Measurements from ENCODE around the gene FOXA2. TPM values are rescaled to one million over a fixed set of nuclear protein-coding genes. Genes with fewer than 3 reads are reported as not detected.

Gene FOXA2
- total RNA-seq, 4 donors from 2014 or later = 4.1 to 9.1 (median 5.4) TPM

DNA sequence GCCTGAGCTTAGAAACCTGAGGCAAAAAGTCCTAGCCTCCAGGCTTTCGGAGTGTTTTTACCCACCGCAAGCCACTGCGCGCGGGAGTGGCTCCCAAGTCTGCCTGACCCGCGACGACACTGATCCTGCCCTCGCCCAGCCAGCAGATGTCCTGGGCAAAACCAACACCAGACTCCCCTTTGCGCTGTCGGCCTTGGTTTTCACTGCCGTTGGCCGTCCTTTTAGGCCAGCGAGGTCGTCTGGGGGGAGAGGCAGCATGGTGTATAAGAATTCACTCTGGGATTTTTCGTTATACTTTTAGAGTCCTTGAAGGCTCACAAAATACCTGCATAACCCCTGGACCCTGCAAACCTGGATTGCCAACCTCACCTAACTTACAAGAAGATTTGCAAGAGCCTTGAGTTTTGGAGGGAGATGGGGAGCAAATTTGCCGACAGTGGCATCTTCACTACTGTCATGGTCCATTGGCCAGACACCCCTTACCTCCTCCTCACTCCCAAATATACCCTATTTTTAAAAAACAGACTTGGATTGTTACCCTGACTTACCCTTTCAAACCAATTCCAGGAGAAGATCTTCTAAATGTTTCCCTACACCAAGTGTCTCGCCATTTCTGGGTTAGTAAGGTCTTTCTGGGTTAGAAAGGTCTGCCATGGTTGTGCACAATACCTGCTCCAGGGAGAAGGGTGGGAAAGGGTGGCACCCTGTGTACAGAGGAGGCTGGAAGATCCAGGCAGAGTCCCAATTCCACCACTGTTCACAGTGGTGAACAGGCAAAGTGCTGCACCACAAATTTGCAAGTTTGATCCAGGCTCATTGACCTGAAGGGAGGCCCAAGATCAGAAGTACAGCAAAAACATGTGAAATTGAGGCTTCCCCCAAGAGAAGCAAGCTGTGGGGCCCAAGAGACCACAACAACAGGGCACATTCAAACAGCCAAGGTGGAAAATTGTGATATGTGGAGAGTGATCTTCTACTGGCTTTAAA, 4.4 kb downstream of the FOXA2 start:
- Histone ChIP-seq H3K4me3 (no peak overlapping the region), H3K4me1 (peaks cover 0 to 43% (median 0%) of the 10 kb centered on the region in 4 donors), H3K9me3 (peaks cover 0 to 13% (median 0%) of the 10 kb centered on the region in 4 donors), H3K36me3 (no peaks in the 10 kb centered on the region), H3K27me3 (peaks cover 0 to 38% of the 10 kb centered on the region in 2 donors), H3K27ac (no peak overlapping the region)
- DNase-seq = no peak
- no peak for TF ChIP-seq POLR2A (IDR thresholded peaks at IDR 0.05)
- TF ChIP-seq, protein P1, sequence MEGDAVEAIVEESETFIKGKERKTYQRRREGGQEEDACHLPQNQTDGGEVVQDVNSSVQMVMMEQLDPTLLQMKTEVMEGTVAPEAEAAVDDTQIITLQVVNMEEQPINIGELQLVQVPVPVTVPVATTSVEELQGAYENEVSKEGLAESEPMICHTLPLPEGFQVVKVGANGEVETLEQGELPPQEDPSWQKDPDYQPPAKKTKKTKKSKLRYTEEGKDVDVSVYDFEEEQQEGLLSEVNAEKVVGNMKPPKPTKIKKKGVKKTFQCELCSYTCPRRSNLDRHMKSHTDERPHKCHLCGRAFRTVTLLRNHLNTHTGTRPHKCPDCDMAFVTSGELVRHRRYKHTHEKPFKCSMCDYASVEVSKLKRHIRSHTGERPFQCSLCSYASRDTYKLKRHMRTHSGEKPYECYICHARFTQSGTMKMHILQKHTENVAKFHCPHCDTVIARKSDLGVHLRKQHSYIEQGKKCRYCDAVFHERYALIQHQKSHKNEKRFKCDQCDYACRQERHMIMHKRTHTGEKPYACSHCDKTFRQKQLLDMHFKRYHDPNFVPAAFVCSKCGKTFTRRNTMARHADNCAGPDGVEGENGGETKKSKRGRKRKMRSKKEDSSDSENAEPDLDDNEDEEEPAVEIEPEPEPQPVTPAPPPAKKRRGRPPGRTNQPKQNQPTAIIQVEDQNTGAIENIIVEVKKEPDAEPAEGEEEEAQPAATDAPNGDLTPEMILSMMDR (IDR thresholded peaks at IDR 0.05) = no peak

DNA sequence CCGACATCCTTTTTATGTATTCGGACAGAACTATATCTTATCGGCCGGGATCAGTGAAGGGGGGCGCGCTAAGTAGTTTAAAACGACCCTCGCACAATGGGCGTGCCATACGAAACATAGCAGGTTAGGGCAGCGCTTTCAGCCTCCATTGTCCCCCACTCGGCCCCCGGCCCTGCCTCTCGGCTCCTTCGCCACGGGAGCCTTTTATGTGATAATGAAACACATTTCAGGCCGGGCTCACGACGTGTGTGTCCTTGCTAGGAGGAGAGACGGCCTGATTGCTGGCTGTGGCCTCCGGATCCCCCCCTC, 5.3 kb downstream of the FOXA2 start:
- H3K27ac ChIP-seq = no peak overlapping the region

DNA sequence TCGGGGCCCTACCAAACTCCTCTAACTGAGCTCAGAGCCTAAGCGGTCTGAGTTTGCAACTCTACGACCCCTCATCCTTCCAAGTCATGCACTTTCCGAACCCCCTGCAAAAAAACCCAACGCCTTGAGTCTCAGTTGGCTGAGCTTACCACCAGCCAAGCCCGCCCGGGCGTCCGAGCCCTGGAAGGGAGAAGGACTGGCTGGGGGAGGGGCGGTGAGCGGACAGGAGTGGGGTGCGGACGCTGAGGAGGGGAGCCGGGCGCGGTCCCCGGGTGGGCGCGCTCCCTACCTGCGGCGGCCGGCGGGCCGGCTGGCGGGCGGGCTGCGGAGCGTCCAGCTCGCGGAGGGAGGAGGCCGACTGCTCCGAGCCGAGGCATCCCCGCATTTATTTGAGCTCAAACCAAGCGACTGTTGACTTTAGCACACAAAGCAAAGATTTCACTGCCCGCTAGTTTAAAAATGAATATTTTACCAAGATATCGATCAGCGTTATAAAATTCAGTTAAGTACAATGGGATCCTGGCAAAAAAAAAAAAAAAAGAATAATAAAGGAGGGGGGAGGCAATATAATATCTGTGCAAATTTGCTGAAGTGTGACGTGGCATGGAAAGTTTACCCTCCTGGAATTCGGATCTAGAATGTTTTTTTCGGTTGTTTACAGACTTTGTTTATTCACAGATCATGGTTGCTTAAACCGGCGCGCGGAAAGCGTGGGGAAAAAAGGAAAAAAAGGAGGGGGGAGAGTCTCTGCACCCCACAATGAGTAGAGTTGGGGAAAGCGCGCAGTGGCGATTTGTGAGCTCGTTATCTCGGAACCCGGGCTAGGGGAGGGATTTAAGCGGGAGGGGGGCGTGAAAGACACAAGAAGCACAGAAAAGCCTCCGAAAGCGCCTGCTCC, 5.9 kb downstream of the FOXA2 start:
- TF ChIP-seq POLR2A (IDR thresholded peaks at IDR 0.05) = no peak
- TF ChIP-seq, protein P1 (IDR thresholded peaks at IDR 0.05) = no peak
- Histone ChIP-seq H3K4me3 (peak overlapping the region in 2 of 4 donors; percentile 38 to 41), H3K9me3 (peaks cover 0 to 13% (median 0%) of the 10 kb centered on the region in 4 donors), H3K36me3 (no peaks in the 10 kb centered on the region), H3K27me3 (peaks cover 0 to 38% of the 10 kb centered on the region in 2 donors), H3K4me1 (peaks cover 0 to 31% (median 0%) of the 10 kb centered on the region in 4 donors), H3K27ac (peak overlapping the region in 2 of 4 donors; percentile 8 to 39)
- DNase-seq = no peak

More for the DNA sequence above, 5.3 kb downstream of the FOXA2 start:
- peak overlapping the region in 2 of 4 donors; percentile 38 to 41 for H3K4me3 ChIP-seq
- H3K27me3 ChIP-seq = peaks cover 0 to 38% of the 10 kb centered on the region in 2 donors
- H3K4me1 ChIP-seq = peaks cover 0 to 36% (median 0%) of the 10 kb centered on the region in 4 donors
- H3K9me3 ChIP-seq = peaks cover 0 to 13% (median 0%) of the 10 kb centered on the region in 4 donors
- TF ChIP-seq, protein P1 (IDR thresholded peaks at IDR 0.05) = no peak
- TF ChIP-seq POLR2A (IDR thresholded peaks at IDR 0.05) = no peak
- H3K36me3 ChIP-seq = no peaks in the 10 kb centered on the region
- DNase-seq = no peak

DNA sequence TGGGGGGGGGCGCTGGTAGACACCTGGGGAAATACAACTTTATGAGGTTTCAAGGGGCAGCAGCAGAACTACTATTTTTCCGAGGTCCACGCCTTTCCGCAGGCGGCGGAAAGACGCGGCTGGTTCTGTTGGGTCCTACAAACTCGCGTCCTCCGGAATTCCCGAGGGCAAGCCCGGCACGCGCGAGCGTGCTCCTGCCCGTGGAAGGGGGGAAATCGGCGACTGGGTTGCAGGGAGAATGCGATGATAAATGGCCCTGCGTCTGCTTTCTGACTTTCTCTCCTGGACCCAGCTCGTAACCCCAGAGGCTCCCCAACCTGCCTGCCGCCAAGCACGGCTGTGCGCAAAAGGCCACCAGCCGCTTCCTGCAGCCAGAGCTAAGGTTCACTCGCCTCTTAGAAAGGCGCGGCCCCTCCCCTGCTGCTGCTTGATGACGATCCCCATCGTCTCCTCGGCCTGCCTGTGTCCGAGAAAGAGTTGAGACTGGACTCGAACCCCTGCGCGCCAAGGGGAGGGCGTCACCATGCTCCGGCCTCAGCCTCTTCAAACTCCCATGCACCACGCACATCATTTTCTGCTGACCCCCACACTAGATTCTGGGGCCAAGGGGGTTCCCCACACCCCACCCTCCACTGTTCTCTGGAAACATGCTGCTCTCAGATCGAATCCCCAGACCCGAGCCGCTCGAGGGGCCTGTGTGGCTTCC, 6.7 kb downstream of the FOXA2 start:
- Histone ChIP-seq H3K36me3 (no peaks in the 10 kb centered on the region), H3K4me3 (peak overlapping the region in 2 of 4 donors; percentile 38 to 41), H3K9me3 (peaks cover 0 to 11% (median 0%) of the 10 kb centered on the region in 4 donors), H3K27me3 (peaks cover 0 to 32% of the 10 kb centered on the region in 2 donors), H3K27ac (peak overlapping the region in 2 of 4 donors; percentile 8 to 39), H3K4me1 (peaks cover 0 to 23% (median 0%) of the 10 kb centered on the region in 4 donors)
- peak in 1 of 3 donors; percentile 64 for DNase-seq
- TF ChIP-seq, protein P1 (IDR thresholded peaks at IDR 0.05) = no peak
- TF ChIP-seq POLR2A (IDR thresholded peaks at IDR 0.05) = no peak

Data from Peyer's patch (tissue), 4 donors.